Cardiac fibroblast (primary cell): ENCODE data around the gene EIF5B.
"Not testable (repeated sequence)": the region's sequence is repeated elsewhere in the genome, so short reads cannot be mapped to it uniquely, and the experiment has no call there.

Experiments used
- DNase-seq, 2 donors: peaks; one replicate each; pipeline versions ENCODE4 v3.0.0 to v3.0.0-alpha.2; 2010; ENCODE audit warnings: low read depth in 2 of 2
- H3K4me3 ChIP-seq, 2 donors: replicated peaks in 1 of 2; 1 replicate in 1 of 2; 2 replicates in 1 of 2; pipeline ENCODE4 v1.5.1; 2011; ENCODE audit warnings: low read depth in 2 of 2, low read length in 2 of 2, mild to moderate bottlenecking in 2 of 2, moderate library complexity in 1 of 2
- CTCF ChIP-seq: IDR thresholded peaks from one replicate; pipeline ENCODE4 v1.5.1; 2011; ENCODE audit warnings: low read depth, mild to moderate bottlenecking, low read length, inconsistent platforms

The EIF5B gene, protein sequence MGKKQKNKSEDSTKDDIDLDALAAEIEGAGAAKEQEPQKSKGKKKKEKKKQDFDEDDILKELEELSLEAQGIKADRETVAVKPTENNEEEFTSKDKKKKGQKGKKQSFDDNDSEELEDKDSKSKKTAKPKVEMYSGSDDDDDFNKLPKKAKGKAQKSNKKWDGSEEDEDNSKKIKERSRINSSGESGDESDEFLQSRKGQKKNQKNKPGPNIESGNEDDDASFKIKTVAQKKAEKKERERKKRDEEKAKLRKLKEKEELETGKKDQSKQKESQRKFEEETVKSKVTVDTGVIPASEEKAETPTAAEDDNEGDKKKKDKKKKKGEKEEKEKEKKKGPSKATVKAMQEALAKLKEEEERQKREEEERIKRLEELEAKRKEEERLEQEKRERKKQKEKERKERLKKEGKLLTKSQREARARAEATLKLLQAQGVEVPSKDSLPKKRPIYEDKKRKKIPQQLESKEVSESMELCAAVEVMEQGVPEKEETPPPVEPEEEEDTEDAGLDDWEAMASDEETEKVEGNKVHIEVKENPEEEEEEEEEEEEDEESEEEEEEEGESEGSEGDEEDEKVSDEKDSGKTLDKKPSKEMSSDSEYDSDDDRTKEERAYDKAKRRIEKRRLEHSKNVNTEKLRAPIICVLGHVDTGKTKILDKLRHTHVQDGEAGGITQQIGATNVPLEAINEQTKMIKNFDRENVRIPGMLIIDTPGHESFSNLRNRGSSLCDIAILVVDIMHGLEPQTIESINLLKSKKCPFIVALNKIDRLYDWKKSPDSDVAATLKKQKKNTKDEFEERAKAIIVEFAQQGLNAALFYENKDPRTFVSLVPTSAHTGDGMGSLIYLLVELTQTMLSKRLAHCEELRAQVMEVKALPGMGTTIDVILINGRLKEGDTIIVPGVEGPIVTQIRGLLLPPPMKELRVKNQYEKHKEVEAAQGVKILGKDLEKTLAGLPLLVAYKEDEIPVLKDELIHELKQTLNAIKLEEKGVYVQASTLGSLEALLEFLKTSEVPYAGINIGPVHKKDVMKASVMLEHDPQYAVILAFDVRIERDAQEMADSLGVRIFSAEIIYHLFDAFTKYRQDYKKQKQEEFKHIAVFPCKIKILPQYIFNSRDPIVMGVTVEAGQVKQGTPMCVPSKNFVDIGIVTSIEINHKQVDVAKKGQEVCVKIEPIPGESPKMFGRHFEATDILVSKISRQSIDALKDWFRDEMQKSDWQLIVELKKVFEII

DNA sequence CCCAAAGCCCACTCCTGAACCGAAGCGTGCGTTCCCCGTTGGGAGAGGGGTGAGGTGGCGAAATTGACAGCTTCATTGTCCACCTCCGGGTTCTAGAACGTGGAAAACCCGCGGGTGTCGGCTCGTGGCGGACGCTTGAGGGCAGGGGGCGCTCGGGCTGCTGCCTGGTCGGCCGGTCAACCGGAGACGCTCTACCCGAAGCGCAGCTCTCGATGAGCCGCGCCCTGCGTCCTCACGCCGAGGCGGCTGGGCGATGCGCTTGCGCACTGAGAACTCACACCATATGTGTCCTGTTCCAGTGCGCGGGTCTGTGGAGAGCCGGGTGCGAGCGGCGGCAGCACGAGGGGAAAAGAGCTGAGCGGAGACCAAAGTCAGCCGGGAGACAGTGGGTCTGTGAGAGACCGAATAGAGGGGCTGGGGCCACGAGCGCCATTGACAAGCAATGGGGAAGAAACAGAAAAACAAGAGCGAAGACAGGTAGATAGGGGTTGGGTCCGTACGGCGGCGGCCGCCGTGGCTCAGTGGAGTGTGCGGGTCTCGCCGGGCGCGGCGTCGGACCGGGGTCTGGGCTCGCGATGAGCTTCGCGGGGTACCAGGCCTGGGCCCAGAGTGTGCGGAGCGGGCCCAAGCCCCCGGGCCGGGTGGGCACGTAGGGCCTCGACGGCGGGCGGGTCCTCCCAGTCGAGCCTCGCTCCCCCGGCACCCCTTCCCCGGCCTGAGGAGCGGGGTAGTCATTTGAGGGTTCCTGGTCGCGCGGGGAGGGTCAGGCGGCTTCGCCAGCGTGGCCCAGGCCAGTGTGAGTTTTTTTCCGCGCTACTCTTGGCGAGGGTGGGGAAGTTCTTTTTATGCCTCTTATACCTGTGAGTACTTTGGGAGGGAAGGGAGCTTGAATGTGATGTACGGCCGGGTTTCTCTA, at the start of gene EIF5B:
TSS of gene EIF5B (plus strand) at position 277 of the 916 bp plus-strand sequence. CDS start at position 443, 166 bp downstream.
- H3K4me3 ChIP-seq, result peak within 1 kb of the TSS; percentile 82 to 95

GRCh38 chr2:99297994-99298393, 39.2 kb upstream of the EIF5B start:
- H3K4me3 ChIP-seq, result no peak overlapping the region
- DNase-seq, result peak; percentile 24 to 79
- TF ChIP-seq CTCF, result no peak

More for the DNA sequence above, at the start of gene EIF5B:
- DNase-seq, result peak; percentile 96 to 98
- peak; percentile 53 for TF ChIP-seq CTCF

DNA sequence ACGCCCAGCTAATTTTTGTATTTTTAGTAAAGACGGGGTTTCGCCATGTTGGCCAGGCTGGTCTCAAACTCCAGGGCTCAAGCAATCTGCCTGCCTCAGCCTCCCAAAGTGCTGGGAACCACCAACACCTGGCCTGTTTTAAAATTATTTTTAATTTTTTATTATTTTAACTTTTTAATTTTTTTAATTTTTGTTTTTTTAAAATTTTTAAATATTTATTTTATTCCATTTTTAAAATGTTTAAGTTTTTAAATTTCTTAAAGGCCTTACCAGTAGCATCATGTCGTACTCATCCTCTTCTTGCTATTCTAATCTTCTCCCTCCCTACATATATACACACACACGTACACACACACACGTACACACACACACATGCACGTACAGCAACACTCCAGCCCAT, 37.6 kb upstream of the EIF5B start:
- no peak overlapping the region for H3K4me3 ChIP-seq
- TF ChIP-seq CTCF, result no peak
- DNase-seq, result no peak

- not testable (repeated sequence) for DNase-seq, H3K4me3 ChIP-seq
Measured at GRCh38 chr2:99301097-99301496, 36.1 kb upstream of the EIF5B start, which contains the start of gene LYG1. TSS of gene LYG1 (minus strand) at chr2:99301197. CDS start at chr2:99295670, 5,527 bp downstream.

- no peak for TF ChIP-seq CTCF
- DNase-seq, result no peak
- H3K4me3 ChIP-seq, result no peak overlapping the region
Measured at GRCh38 chr2:99317161-99317872, 19.9 kb upstream of the EIF5B start.

- not testable (repeated sequence) for DNase-seq, H3K4me3 ChIP-seq
Measured at GRCh38 chr2:99317873-99318200, 19.4 kb upstream of the EIF5B start.
